ENCODE results near the gene VEGFA.

- TF ChIP-seq CTCF (IDR thresholded peaks at IDR 0.05) (no peak), POLR2A (IDR thresholded peaks at IDR 0.05) (no peak)
Measured at GRCh38 chr6:43735642-43736199, 34.3 kb upstream of the VEGFA start.
